Tibial nerve (tissue), 4 donors: Measurements from ENCODE around the gene DNAJC9. TPM values are rescaled to one million over a fixed set of nuclear protein-coding genes. Genes with fewer than 3 reads are reported as not detected.

Experiments
- DNase-seq, 2 donors: peaks; one replicate each; pipeline ENCODE4 v3.0.0-alpha.2; 2019; ENCODE audit warnings: low spot score in 2 of 2
- H3K27ac ChIP-seq, 4 donors: fragments of 200-600 bp; sonication (generic) in 3 of 4; one replicate each; pipeline ENCODE4 v1.5.1; 2017 to 2019; ENCODE audit warnings: mild to moderate bottlenecking in 1 of 4
- H3K27me3 ChIP-seq, 2 donors: fragments of 200-600 bp; sonication (generic) in 1 of 2; one replicate each; pipeline versions ENCODE4 v1.5.1 to v1.6.0; 2017 to 2019
- H3K36me3 ChIP-seq, 3 donors: fragments of 200-600 bp; sonication (generic); one replicate each; pipeline ENCODE4 v1.5.1; 2018 to 2019
- H3K4me1 ChIP-seq, 4 donors: fragments of 200-600 bp; sonication (generic) in 3 of 4; one replicate each; pipeline ENCODE4 v1.5.1; 2017 to 2019
- H3K4me3 ChIP-seq, 4 donors: fragments of 200-600 bp; sonication (generic) in 3 of 4; one replicate each; pipeline ENCODE4 v1.5.1; 2017 to 2019; ENCODE audit warnings: mild to moderate bottlenecking in 1 of 4, moderate library complexity in 1 of 4
- H3K9me3 ChIP-seq, 4 donors: fragments of 200-600 bp; sonication (generic) in 3 of 4; one replicate each; pipeline ENCODE4 v1.5.1; 2017 to 2019
- EP300 ChIP-seq, 2 donors: sonication (generic); formaldehyde crosslinking; IDR thresholded peaks; one replicate each; pipeline ENCODE4 v1.6.1; 2017; ENCODE audit warnings: antibody characterized with exemption in 2 of 2, mild to moderate bottlenecking in 1 of 2
- POLR2A ChIP-seq, 2 donors: fragments of 450-650 bp; IDR thresholded peaks; one replicate each; pipeline ENCODE4 v1.6.1; 2017; ENCODE audit warnings: antibody characterized with exemption in 2 of 2, mild to moderate bottlenecking in 2 of 2, moderate library complexity in 2 of 2
- WGBS, 2 donors: methylation state at CpG; one replicate each; pipeline ENCODE4 v1.1.5; 2018; 5-methylcytosine and 5-hydroxymethylcytosine counted together
- total RNA-seq, 4 donors: library from RNA; depleted of rRNA; stranded (reverse); fragments of >200 nt; gene quantifications; one replicate each; pipeline ENCODE4 v1.1.0, GENCODE V29; 2016
- TF ChIP-seq, protein P1 (sequence below), 5 experiments: fragments of 200-600 bp in 3 of 5; fragments of 450-650 bp in 2 of 5; sonication (generic) in 3 of 5; IDR thresholded peaks; one replicate each; pipeline ENCODE4 v1.5.1; 2016 to 2019; ENCODE audit warnings: antibody characterized with exemption in 5 of 5, mild to moderate bottlenecking in 3 of 5, moderate library complexity in 2 of 5

The DNAJC9 gene
- total RNA-seq, 4 donors from 2014 or later = 11.8 to 24.0 (median 15.2) TPM

DNA sequence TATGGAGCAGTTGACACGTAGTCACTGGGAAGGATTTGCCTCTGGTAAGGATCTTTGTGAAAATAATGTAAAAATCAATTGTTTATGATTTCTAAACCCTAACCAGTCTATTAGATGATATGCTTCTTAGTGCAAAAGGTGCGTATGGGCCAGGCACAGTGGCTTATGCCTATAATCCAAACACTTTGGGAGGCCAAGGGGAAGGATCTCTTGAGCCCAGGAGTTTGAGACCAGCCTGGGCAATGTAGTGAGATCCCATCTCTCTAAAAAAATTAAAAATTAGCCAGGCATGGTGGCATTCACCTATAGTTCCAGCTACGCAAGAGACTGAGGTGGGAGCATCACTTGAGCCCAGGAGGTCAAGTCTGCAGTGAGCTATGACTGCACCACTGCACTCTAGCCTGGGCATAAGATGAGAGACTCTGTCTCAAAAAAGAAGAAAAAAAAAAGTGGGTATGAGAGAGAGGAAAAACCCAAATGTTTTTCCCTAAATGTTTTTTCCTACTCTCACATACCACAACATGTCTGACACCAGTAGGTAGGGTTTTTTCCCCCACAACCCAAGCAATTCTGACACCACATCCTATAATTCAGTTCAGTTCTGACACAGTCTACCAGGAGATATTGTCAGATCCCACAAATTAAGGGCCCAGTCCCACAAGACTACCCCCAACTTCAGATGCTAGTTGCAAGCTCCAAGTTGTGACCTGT lies 36.5 kb downstream of the DNAJC9 start:
- TF ChIP-seq, protein P1, sequence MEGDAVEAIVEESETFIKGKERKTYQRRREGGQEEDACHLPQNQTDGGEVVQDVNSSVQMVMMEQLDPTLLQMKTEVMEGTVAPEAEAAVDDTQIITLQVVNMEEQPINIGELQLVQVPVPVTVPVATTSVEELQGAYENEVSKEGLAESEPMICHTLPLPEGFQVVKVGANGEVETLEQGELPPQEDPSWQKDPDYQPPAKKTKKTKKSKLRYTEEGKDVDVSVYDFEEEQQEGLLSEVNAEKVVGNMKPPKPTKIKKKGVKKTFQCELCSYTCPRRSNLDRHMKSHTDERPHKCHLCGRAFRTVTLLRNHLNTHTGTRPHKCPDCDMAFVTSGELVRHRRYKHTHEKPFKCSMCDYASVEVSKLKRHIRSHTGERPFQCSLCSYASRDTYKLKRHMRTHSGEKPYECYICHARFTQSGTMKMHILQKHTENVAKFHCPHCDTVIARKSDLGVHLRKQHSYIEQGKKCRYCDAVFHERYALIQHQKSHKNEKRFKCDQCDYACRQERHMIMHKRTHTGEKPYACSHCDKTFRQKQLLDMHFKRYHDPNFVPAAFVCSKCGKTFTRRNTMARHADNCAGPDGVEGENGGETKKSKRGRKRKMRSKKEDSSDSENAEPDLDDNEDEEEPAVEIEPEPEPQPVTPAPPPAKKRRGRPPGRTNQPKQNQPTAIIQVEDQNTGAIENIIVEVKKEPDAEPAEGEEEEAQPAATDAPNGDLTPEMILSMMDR (IDR thresholded peaks at IDR 0.05) = no peak
- no peak for TF ChIP-seq EP300 (IDR thresholded peaks at IDR 0.05)
- no peak for TF ChIP-seq POLR2A (IDR thresholded peaks at IDR 0.05)
- 98 to 99% methylated on average over 3 of the region's 3 CpGs for WGBS, 2 donors
- Histone ChIP-seq H3K27ac (no peak overlapping the region), H3K9me3 (no peaks in the 10 kb centered on the region), H3K4me1 (no peaks in the 10 kb centered on the region), H3K27me3 (no peaks in the 10 kb centered on the region), H3K4me3 (no peak overlapping the region), H3K36me3 (peaks cover 0 to 69% (median 2%) of the 10 kb centered on the region in 3 donors)
- DNase-seq = no peak

GRCh38 chr10:73209705-73210104 lies 37.4 kb downstream of the DNAJC9 start:
- Histone ChIP-seq H3K4me1 (no peaks in the 10 kb centered on the region), H3K4me3 (no peak overlapping the region), H3K27ac (no peak overlapping the region), H3K9me3 (no peaks in the 10 kb centered on the region), H3K27me3 (no peaks in the 10 kb centered on the region), H3K36me3 (peaks cover 0 to 69% (median 2%) of the 10 kb centered on the region in 3 donors)
- no peak for DNase-seq
- 41 to 47% methylated on average over 1 of the region's 1 CpG for WGBS, 2 donors
- TF ChIP-seq, protein P1 (IDR thresholded peaks at IDR 0.05) = no peak
- no peak for TF ChIP-seq POLR2A (IDR thresholded peaks at IDR 0.05)
- no peak for TF ChIP-seq EP300 (IDR thresholded peaks at IDR 0.05)

DNA sequence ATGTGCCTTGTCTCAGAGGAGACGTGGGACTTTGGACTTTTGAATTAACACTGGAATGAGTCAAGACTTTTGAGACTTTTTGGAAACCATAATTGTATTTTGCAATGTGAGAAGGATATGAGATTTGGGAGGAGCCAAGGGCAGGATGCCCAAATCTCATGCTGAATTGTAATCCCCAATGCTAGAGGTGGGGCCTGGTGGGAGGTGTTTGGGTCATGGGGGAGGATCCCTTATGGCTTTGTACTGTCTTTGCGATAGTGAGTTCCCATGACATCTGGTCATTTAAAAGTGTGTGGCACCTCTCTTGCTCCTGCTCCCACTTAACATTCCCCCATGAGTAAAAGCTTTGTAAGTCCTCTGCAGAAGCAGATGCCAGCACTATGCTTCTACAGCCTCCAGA lies 39.2 kb downstream of the DNAJC9 start:
- TF ChIP-seq EP300 (IDR thresholded peaks at IDR 0.05) (no peak), POLR2A (IDR thresholded peaks at IDR 0.05) (no peak)
- TF ChIP-seq, protein P1 (IDR thresholded peaks at IDR 0.05) = no peak
- no peaks in the 10 kb centered on the region for H3K4me1 ChIP-seq
- WGBS, 2 donors = 74 to 90% methylated on average over 2 of the region's 2 CpGs

DNA sequence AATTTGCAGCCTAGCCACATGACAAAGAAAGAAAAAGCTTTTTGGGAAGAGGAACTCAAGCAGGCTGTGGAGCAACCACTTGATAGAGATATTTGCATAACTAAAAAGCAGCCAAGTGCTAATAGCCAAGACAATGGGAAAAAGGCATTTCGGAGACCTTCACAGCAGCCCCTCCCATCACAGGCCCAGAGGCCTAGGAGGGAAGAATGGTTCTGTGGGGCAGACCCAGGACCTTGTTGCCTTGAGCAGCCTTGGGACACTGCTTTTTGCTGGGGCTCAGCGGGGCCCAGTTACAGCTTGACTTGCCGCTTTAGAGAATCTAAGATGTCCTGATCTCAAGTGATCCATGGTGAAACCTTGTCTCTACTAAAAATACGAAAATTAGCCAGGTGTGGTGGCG lies 40.7 kb downstream of the DNAJC9 start:
- Histone ChIP-seq H3K4me1 (no peaks in the 10 kb centered on the region), H3K36me3 (peaks cover 0 to 69% (median 2%) of the 10 kb centered on the region in 3 donors), H3K4me3 (no peak overlapping the region), H3K9me3 (no peaks in the 10 kb centered on the region), H3K27me3 (no peaks in the 10 kb centered on the region), H3K27ac (no peak overlapping the region)
- 100% methylated on average over 5 of the region's 5 CpGs for WGBS, 2 donors
- DNase-seq = no peak
- TF ChIP-seq, protein P1 (IDR thresholded peaks at IDR 0.05) = no peak
- TF ChIP-seq EP300 (IDR thresholded peaks at IDR 0.05) = no peak
- no peak for TF ChIP-seq POLR2A (IDR thresholded peaks at IDR 0.05)

More for the DNA sequence above, 39.2 kb downstream of the DNAJC9 start:
- Histone ChIP-seq H3K4me3 (no peak overlapping the region), H3K27ac (no peak overlapping the region), H3K36me3 (peaks cover 0 to 66% (median 2%) of the 10 kb centered on the region in 3 donors), H3K9me3 (no peaks in the 10 kb centered on the region), H3K27me3 (no peaks in the 10 kb centered on the region)
- DNase-seq = no peak

GRCh38 chr10:73205890-73206289 lies 41.2 kb downstream of the DNAJC9 start:
- WGBS, 2 donors = 88 to 100% methylated on average over 1 of the region's 1 CpG
- no peak overlapping the region for H3K4me3 ChIP-seq
- peaks cover 0 to 66% (median 2%) of the 10 kb centered on the region in 3 donors for H3K36me3 ChIP-seq
- H3K9me3 ChIP-seq = no peaks in the 10 kb centered on the region
- no peak overlapping the region for H3K27ac ChIP-seq
- H3K27me3 ChIP-seq = no peaks in the 10 kb centered on the region
- DNase-seq = no peak
- TF ChIP-seq POLR2A (IDR thresholded peaks at IDR 0.05) (no peak), EP300 (IDR thresholded peaks at IDR 0.05) (no peak)
- TF ChIP-seq, protein P1 (IDR thresholded peaks at IDR 0.05) = no peak
- H3K4me1 ChIP-seq = no peaks in the 10 kb centered on the region
